OCI-LY1 (cell line): ENCODE data around the gene SLC9A9.
"Not testable (repeated sequence)": the region's sequence is repeated elsewhere in the genome, so short reads cannot be mapped to it uniquely, and the experiment has no call there.

Source experiments
- H2AFZ ChIP-seq: fragments of 200-600 bp; sonication (generic), shearing (Covaris generic); 2 replicates; pipeline ENCODE4 v1.6.0; 2014; ENCODE audit warnings: antibody characterized with exemption, mild to moderate bottlenecking, low read length
- H3F3A ChIP-seq: fragments of 200-600 bp; sonication (generic), shearing (Covaris generic); 2 replicates; pipeline ENCODE4 v1.6.0; 2014; ENCODE audit warnings: mild to moderate bottlenecking, antibody characterized with exemption, low read length, moderate library complexity; ENCODE audit not compliant: insufficient read depth
- H3K27ac ChIP-seq: fragments of 200-600 bp; sonication (generic); 2 replicates; pipeline ENCODE4 v1.5.1; 2014; ENCODE audit warnings: low read length, mixed run types, mild to moderate bottlenecking, low read depth; ENCODE audit not compliant: poor library complexity, severe bottlenecking
- H3K27me3 ChIP-seq: fragments of 200-600 bp; sonication (generic); 2 replicates; pipeline ENCODE4 v1.6.0; 2014; ENCODE audit warnings: antibody characterized with exemption, mild to moderate bottlenecking, low read length, moderate library complexity; ENCODE audit not compliant: insufficient read depth
- H3K36me3 ChIP-seq: fragments of 200-600 bp; sonication (generic); 2 replicates; pipeline ENCODE4 v1.6.1; 2014; ENCODE audit warnings: mild to moderate bottlenecking, antibody characterized with exemption, low read length, moderate library complexity, mixed read lengths; ENCODE audit not compliant: insufficient read depth
- H3K4me1 ChIP-seq: fragments of 200-600 bp; sonication (generic); 2 replicates; pipeline ENCODE4 v1.5.1; 2014; ENCODE audit warnings: mild to moderate bottlenecking, low read length, moderate library complexity; ENCODE audit not compliant: insufficient read depth, severe bottlenecking
- H3K4me2 ChIP-seq: fragments of 200-600 bp; sonication (generic), shearing (Covaris generic); 2 replicates; pipeline ENCODE4 v1.6.1; 2014; ENCODE audit warnings: low read length
- H3K4me3 ChIP-seq: fragments of 200-600 bp; sonication (generic); 2 replicates; pipeline ENCODE4 v1.5.1; 2014; ENCODE audit warnings: low read length, low read depth, mild to moderate bottlenecking, mixed read lengths; ENCODE audit not compliant: poor library complexity, severe bottlenecking
- H3K79me2 ChIP-seq: fragments of 200-600 bp; shearing (Covaris generic); 2 replicates; pipeline ENCODE4 v1.6.1; 2016; ENCODE audit warnings: mixed run types, low read length, mixed read lengths; ENCODE audit not compliant: insufficient read depth
- H3K9ac ChIP-seq: fragments of 200-600 bp; sonication (generic), shearing (Covaris generic); 2 replicates; pipeline ENCODE4 v1.6.1; 2014; ENCODE audit warnings: mild to moderate bottlenecking, low read length, mixed read lengths
- H3K9me2 ChIP-seq: fragments of 200-600 bp; sonication (generic), shearing (Covaris generic); 2 replicates; pipeline ENCODE4 v1.6.1; 2014; ENCODE audit warnings: low read depth, mild to moderate bottlenecking, low read length, mixed read lengths
- H3K9me3 ChIP-seq: fragments of 200-600 bp; shearing (Covaris generic); 2 replicates; pipeline ENCODE4 v1.6.1; 2014; ENCODE audit warnings: low read length, mixed read lengths
- H4K20me1 ChIP-seq: fragments of 200-600 bp; sonication (generic), shearing (Covaris generic); 2 replicates; pipeline ENCODE4 v1.6.0; 2016; ENCODE audit warnings: mild to moderate bottlenecking, low read length; ENCODE audit not compliant: insufficient read depth
- CTCF ChIP-seq: fragments of 200-600 bp; sonication (generic), shearing (Covaris generic); IDR thresholded peaks from 2 replicates; pipeline ENCODE4 v1.5.1; 2017; ENCODE audit warnings: mild to moderate bottlenecking, antibody characterized with exemption, low read length, moderate library complexity, mixed read lengths
- EZH2 ChIP-seq: fragments of 200-600 bp; sonication (generic), shearing (Covaris generic); IDR thresholded peaks from 2 replicates; pipeline ENCODE4 v1.8.0; 2017; ENCODE audit warnings: borderline replicate concordance, mixed run types, mild to moderate bottlenecking, antibody characterized with exemption, low read length, moderate library complexity, mixed read lengths

SLC9A9 gene

GRCh38 chr3:143699424-143699823, 148.8 kb downstream of the SLC9A9 start:
- no peak overlapping the region for H3K4me3 ChIP-seq
- no peaks in the 10 kb centered on the region for H3K79me2 ChIP-seq
- no peak overlapping the region for H2AFZ ChIP-seq
- H3K4me2 ChIP-seq, result no peak overlapping the region
- H3K9ac ChIP-seq, result no peak overlapping the region
- H3K27me3 ChIP-seq, result no peaks in the 10 kb centered on the region
- H3K4me1 ChIP-seq, result no peaks in the 10 kb centered on the region
- no peaks in the 10 kb centered on the region for H3F3A ChIP-seq
- H3K36me3 ChIP-seq, result no peaks in the 10 kb centered on the region
- no peak for TF ChIP-seq CTCF
- TF ChIP-seq EZH2, result no peak
- H3K9me3 ChIP-seq, result no peaks in the 10 kb centered on the region
- no peaks in the 10 kb centered on the region for H3K9me2 ChIP-seq
- no peaks in the 10 kb centered on the region for H4K20me1 ChIP-seq
- H3K27ac ChIP-seq, result no peak overlapping the region

GRCh38 chr3:143698682-143699303, 149.5 kb downstream of the SLC9A9 start:
- H3K79me2 ChIP-seq, result no peaks in the 10 kb centered on the region
- no peaks in the 10 kb centered on the region for H4K20me1 ChIP-seq
- H3K27ac ChIP-seq, result no peak overlapping the region
- H3K4me2 ChIP-seq, result no peak overlapping the region
- H3K4me3 ChIP-seq, result no peak overlapping the region
- no peaks in the 10 kb centered on the region for H3K9me3 ChIP-seq
- TF ChIP-seq EZH2 (no peak), CTCF (no peak)
- no peaks in the 10 kb centered on the region for H3F3A ChIP-seq
- no peaks in the 10 kb centered on the region for H3K36me3 ChIP-seq
- no peak overlapping the region for H3K9ac ChIP-seq
- H3K27me3 ChIP-seq, result no peaks in the 10 kb centered on the region
- no peak overlapping the region for H2AFZ ChIP-seq
- no peaks in the 10 kb centered on the region for H3K4me1 ChIP-seq
- H3K9me2 ChIP-seq, result no peaks in the 10 kb centered on the region

- Histone ChIP-seq H3K9me3 (no peaks in the 10 kb centered on the region), H4K20me1 (no peaks in the 10 kb centered on the region), H3K9ac (no peak overlapping the region), H3F3A (no peaks in the 10 kb centered on the region), H3K4me3 (no peak overlapping the region), H3K9me2 (no peaks in the 10 kb centered on the region), H3K4me1 (no peaks in the 10 kb centered on the region), H3K79me2 (no peaks in the 10 kb centered on the region), H3K27ac (no peak overlapping the region), H3K36me3 (no peaks in the 10 kb centered on the region), H3K27me3 (no peaks in the 10 kb centered on the region), H2AFZ (no peak overlapping the region), H3K4me2 (no peak overlapping the region)
- TF ChIP-seq CTCF, result no peak
- TF ChIP-seq EZH2, result no peak
Observed at GRCh38 chr3:143697975-143698374, 150.3 kb downstream of the SLC9A9 start.

GRCh38 chr3:143695333-143695732, 152.9 kb downstream of the SLC9A9 start:
- not testable (repeated sequence) for H3K4me1 ChIP-seq, H3K27me3 ChIP-seq, H3F3A ChIP-seq, H3K9me2 ChIP-seq, H4K20me1 ChIP-seq, H3K79me2 ChIP-seq, H3K36me3 ChIP-seq, H3K4me3 ChIP-seq, H2AFZ ChIP-seq, H3K27ac ChIP-seq, H3K9me3 ChIP-seq, H3K4me2 ChIP-seq, H3K9ac ChIP-seq
